NCI-H82 treated with DMSO at 0.1 percent for 48 hours (cell line): ENCODE data around the gene LTBR.

Experiments
- DNase-seq: peaks from one replicate; lab custom pipeline; 2025; ENCODE audit not compliant: unreplicated experiment; lab: John Stamatoyannopoulos, UW

LTBR gene

DNA sequence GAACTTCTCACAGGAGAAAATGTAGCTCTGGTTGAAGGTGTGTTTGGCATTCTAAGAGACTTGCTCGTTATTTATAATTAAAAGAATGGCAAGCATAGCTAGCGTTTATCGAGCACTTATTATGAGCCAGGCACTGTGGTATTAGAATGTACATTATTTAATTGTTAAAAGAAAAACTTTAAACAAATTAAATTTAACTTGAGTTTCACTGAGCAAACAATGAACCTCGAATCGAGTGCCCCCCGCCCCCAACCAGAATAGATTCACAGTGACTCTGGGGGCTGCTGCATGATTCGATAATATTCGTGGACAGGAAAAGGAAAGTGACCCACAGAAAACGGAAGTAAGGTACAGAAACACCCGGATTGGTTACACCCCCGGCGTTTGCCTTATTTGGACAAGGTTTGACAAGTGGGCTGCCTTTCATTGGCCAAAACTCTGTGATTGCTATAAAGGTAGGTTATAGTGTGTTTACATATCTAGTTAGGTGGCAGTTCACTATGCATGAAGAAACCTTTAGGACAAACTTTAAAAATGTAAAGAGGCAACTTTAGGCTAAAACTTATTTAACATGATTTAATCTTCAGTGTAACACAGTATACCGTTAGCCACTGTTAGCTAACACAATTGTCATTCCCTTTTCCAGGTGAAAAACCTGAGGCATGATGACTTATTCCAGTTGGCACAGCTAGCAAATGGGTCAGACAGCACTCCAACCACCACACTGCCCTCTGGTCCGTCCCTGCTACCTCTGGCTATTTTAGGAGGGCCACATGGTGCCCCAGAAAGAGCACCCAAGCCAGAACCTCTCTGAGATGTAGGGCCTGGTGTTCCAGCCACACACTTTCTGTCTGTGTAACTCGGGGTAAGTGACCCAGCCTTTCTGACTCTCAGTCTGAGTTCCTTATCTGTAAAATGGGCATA is 15.7 kb upstream of the LTBR start:
- DNase-seq, result no peak

DNA sequence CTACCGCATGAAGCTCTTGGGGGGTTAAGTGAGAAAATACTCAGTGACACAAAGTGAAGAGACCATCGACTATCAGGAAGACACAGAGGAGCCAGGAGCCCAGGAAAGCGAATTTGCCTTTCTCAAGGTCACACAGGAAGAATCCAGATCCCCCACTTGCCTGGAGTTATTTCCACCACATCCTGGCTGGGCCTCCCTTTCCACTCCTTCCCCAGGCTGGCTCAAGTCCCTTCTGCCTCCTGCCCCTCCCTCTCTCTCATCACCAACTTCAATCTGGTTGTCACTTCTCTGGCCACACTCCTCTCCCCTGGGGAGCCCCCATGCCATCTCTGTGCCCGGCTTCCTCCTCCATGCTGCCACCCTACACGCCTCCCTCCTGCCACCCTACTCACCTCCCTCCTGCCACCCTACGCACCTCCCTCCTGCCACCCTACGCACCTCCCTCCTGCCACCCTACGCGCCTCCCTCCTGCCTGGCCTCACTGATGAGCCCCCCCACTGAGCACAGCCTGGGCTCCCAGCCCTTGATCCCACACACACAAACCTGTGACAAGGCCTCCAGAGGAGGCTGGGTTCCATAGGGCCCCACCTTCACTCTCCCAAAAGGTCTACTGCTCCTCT is 14.9 kb upstream of the LTBR start:
- no peak for DNase-seq

DNA sequence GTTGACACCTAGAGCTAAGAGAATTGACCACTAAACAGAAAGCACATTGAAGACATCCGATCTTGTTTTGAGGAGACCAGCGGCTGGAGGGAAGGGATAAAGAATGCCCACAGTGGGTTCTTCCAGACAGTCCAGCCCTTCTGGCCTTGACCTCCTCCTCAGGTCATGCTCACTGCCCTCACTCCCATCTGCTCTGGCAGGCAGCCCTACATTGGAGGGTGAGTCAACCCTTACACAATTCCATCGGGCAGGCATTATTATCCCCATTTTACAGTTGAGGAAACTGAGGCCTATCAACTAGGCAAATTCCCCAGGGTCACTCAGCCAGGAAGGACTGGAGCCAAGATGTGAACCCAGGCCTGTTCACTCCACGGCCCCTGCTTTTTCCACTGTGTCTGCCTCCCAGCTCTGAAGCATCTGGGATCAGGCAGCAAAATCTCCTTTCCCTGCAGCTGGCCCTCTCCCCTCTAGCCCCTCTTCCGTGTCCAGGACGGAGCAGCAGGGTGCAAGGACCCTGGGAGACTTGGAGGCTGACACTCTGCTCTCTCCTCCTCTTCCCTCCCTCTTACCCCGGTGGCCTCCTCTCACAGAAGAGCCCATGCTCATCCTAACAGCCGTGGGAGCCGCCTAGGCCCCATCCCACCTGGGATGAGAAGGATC is 13.9 kb upstream of the LTBR start:
- DNase-seq, result no peak

GRCh38 chr12:6370576-6370935 is 13.4 kb upstream of the LTBR start:
- DNase-seq, result no peak

- peak; percentile 92 for DNase-seq
Measured at GRCh38 chr12:6370994-6371754, 12.8 kb upstream of the LTBR start.

DNA sequence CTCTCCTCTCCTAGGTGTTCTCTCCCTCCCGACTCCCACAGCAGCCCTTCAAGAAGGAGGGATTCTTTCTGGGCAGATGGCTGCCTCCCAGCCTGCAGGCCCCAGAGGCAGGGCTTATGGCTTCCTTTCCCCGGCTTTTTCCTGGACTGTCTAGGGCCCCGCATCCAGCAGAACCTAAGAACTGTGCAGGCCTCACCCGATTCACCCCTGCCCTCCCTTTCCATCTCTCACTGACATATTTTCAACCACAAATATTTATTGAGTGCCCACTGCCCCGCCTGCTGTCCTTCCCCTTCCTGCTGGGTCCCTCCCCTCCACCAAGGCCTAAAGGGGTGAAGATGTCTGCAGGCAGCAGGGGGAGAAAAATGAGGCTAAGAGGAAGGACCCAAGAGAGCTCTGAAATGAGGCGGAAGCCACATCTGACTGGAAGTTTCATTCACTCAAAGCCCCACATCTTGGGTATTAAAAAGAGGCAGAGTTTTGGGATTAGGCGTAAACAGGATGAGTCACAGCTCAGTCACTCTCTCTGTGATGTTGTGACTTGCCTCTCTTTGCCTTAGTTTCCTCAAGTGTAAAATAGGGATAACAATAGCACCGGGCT is 11.5 kb upstream of the LTBR start:
- peak; percentile 45 for DNase-seq

GRCh38 chr12:6373022-6373787 is 10.8 kb upstream of the LTBR start:
- DNase-seq, result no peak

DNA sequence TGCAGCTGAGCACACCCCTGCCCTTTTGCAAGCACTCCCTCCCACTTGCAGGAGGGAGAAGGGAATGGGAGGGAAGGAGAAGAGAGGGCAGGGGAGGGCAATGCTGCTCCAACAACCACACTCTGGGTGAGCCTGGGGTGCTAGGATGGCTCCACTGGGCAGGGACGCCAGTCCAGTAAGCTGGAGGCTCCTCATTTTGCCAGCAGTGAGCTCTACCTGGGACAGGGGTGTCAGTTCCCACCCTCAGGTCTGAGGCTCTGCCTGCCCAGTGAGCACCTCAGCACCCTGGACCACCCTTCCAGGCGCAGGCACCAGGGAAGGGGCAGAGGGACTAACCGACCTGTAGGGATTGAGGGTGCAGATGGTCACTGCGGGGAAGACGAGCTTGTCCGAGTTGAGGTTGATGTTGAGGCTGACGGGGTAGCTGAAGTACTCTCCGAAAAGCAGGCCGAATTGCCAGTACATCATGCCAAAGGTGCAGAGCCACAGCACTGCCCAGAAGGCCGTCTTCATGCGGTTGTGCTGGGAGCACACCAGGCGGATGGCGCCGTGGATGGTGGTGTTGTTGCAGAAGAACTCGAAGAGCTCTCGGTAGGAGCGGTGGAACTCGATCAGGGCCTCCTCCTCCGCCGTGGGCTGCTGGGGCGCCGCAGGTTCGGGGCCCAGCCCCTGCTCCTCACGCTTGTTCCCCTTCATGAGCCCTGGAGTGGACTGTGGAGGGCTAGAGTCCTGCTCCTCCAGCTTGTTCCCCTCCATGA is 9.8 kb upstream of the LTBR start:
- no peak for DNase-seq

GRCh38 chr12:6374786-6375160 is 9.2 kb upstream of the LTBR start:
- DNase-seq, result no peak

GRCh38 chr12:6375269-6376078 is 8.5 kb upstream of the LTBR start, which contains the start of gene SCNN1A:
SCNN1A (minus strand) TSS chr12:6375563; CDS start chr12:6374783, 780 bp downstream.
- DNase-seq, result no peak

DNA sequence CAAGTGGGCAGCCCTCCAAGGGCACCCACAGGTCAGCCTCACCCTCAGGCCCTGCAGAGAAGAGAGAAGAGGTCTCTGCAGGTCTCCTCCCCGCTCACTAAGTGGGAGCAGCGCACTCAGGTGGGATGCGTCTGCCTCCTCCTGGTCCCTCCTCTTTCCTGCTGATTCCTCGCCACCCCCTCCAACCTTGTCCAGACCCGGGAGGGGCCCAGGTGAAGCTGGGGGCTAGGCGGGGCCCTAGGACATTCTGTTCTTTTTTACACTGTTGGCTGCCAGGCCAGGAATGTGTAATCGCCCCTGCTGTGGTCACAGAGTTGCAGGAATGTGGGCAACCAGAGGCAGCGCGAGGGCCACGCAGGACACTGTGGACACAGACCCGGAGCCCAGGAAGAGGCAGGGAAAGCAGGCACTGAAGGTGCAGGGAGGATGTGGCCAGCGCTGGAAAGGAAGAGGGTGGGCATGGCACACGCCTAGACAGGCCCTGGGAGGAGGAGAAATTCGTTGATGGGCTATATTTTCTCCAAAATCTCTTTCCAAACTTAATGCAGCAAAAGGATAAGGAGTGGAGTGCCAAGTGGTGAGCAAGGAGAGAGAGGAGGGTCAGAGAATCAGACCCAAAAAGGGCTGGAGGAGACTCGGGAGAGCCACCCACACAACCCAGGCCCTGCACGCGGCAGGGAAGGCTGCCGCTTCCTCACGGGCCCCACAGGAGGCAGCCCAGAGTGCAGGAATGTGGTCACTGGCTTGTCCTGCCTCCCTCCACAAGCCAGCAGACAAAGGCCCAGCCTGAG is 7.7 kb upstream of the LTBR start:
- DNase-seq, result no peak

DNA sequence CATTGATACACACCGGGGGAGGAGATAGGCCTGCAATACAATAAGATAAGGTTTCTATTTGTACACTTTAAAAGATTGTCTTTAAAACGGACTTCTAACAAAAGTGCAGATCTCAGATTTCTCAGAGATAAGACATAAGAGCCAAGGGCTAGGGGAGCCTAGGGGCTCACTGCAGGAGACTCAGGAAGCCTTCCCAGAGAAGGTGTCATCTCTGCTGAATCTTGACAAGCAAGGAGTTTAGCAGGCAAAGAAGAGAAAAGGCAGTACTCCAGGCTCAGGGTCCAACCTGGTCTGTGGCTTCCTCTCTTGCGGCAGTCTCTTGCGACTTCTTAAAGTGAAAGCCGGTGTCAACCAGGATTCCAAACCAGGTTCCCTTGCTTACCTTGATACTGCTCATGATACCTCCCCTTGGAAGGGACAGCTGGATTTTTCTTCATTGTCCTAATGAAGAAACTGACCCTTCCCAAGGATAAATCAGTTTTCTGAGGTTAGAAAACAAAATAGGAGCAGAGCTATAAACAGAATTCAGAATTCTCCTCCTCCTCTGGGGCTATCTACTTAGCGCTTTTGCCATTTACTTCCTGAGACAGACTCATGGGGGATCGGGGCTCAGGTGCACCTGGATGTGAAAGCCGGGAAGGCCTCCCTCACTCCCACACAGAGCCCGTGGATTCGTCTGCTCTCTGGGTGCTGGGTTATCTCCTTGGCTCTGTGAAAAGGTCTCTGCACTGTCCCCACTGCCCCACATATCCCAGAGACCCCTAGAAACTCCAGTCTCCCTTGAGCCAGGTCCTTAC is 6.9 kb upstream of the LTBR start:
- DNase-seq, result no peak

- no peak for DNase-seq
Measured at GRCh38 chr12:6377667-6377994, 6.3 kb upstream of the LTBR start.

DNA sequence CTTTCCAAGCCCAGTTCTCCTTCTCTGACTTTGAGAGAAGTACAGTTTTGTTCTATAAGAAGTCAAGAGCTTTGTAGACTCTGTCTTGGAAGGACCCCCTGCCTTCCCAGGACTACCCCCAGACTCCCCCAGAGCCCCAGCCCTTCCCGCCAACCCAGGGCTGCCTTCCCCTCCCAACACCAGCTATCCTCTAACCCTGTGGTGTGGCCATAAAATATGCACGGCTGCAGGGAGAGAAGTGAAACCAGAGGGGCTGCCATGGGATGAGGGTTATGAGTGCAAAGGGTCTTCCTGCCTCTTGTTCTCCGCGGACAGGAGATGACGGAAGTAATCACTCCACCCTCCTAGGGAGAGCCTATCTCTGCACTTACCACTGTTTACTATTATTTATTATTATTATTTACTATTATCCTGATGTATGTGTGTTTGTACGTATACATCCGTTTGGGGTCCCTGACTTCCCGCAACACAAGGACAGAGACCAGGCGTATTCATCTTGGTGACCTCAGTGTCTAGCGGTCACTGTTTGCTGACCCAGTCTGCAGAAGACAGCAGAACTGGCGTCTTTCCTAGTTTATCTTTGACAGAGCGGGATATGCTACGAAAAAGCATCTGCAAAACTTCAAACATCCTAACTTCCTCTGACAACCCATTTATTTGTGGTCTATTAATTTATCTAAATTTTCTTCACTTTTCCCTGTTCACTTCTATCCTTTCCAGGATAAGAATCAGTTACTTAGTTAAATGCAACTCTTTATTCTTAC is 5.1 kb upstream of the LTBR start:
- no peak for DNase-seq

DNA sequence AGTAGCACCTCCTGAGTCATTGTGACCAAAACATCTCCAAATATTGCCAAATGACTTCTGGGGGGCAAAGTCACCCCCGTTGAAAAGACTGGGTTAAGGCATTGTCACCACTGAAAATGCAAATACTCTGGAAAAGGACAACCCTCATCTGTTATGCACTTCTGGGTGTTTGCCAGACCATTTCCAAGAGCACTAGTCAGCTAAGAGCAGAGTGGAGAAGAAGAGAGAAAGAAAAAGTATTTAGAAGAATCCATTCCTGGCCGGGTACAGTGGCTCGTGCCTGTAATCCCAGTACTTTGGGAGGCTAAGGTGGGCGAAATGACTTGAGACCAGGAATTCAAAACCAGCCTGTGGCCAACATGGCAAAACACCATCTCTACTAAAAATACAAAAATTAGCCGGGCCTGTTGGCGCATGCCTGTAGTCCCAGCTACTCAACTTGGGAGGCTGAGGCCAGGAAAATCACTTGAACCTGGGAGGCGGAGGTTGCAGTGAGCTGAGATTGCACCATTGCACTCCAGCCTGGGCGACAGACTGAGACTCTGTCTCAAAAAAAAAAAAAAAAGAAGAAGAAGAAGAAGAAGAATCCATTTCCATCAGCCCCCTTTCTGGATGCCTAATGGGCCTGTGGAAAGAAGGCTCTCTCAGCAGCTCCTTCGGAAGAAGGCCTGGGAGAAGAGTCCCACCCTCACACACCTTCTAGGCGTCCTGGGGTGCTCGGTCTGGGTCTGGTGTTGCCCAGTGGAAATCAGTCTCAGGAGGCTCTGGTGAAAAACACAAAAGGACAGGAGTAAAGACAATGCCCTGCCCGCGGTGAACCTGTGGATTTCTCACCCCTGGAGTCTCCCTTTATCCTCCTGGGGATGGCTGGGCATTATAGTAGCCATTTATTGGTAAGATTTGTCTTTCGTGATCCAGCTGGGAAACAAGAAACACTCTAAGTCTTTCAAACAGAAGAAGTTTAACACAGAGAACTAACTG is 3.5 kb upstream of the LTBR start:
- no peak for DNase-seq
